Measurements from ENCODE around the gene ZBTB43.
"Not testable (repeated sequence)": the region's sequence is repeated elsewhere in the genome, so short reads cannot be mapped to it uniquely, and the experiment has no call there.

Gene ZBTB43

GRCh38 chr9:126802318-126803059 is 2.4 kb upstream of the ZBTB43 start:
- no peak for TF ChIP-seq ZFX (IDR thresholded peaks at IDR 0.05; ENCODE audit: borderline replicate concordance)
- TF ChIP-seq CTCF (IDR thresholded peaks at IDR 0.05), result no peak
- peak overlapping the region; percentile 47 for H3K27ac ChIP-seq

- peak overlapping the region; percentile 73 for H3K27ac ChIP-seq
- TF ChIP-seq ZFX (IDR thresholded peaks at IDR 0.05; ENCODE audit: borderline replicate concordance), result no peak
- TF ChIP-seq CTCF (IDR thresholded peaks at IDR 0.05), result no peak
Observed at GRCh38 chr9:126804198-126804695, 593 bp upstream of the ZBTB43 start.

GRCh38 chr9:126805554-126806262 is 868 bp downstream of the ZBTB43 start:
- H3K27ac ChIP-seq, result peak overlapping the region; percentile 73
- TF ChIP-seq ZFX (IDR thresholded peaks at IDR 0.05; ENCODE audit: borderline replicate concordance) (no peak), CTCF (IDR thresholded peaks at IDR 0.05) (no peak)

- no peak overlapping the region for H3K27ac ChIP-seq
- no peak for TF ChIP-seq CTCF (IDR thresholded peaks at IDR 0.05)
- no peak for TF ChIP-seq ZFX (IDR thresholded peaks at IDR 0.05; ENCODE audit: borderline replicate concordance)
Observed at GRCh38 chr9:126806336-126806735, 1.5 kb downstream of the ZBTB43 start.

GRCh38 chr9:126809068-126809467 is 4.2 kb downstream of the ZBTB43 start:
- TF ChIP-seq CTCF (IDR thresholded peaks at IDR 0.05) (no peak), ZFX (IDR thresholded peaks at IDR 0.05; ENCODE audit: borderline replicate concordance) (no peak)
- H3K27ac ChIP-seq, result no peak overlapping the region

GRCh38 chr9:126810221-126810620 is 5.4 kb downstream of the ZBTB43 start:
- not testable (repeated sequence) for H3K27ac ChIP-seq

- TF ChIP-seq CTCF (IDR thresholded peaks at IDR 0.05) (no peak), ZFX (IDR thresholded peaks at IDR 0.05; ENCODE audit: borderline replicate concordance) (no peak)
- no peak overlapping the region for H3K27ac ChIP-seq
Observed at GRCh38 chr9:126813072-126813471, 8.2 kb downstream of the ZBTB43 start.
